COLO829 (cell line): ENCODE measurements around the gene ID2.
"Not testable (repeated sequence)": the region's sequence is repeated elsewhere in the genome, so short reads cannot be mapped to it uniquely, and the experiment has no call there.

Experiments
- DNase-seq: peaks from one replicate; pipeline ENCODE4 v3.0.0; 2012; ENCODE audit warnings: low spot score

The ID2 gene

GRCh38 chr2:8685697-8686358 lies 4.0 kb downstream of the ID2 start:
- peak; percentile 45 for DNase-seq

- no peak for DNase-seq
Measured at GRCh38 chr2:8691859-8692437, 10.1 kb downstream of the ID2 start.

- no peak for DNase-seq
Measured at GRCh38 chr2:8692783-8693156, 10.9 kb downstream of the ID2 start.

GRCh38 chr2:8693157-8693821 lies 11.4 kb downstream of the ID2 start:
- no peak for DNase-seq

GRCh38 chr2:8694737-8695136 lies 12.9 kb downstream of the ID2 start:
- DNase-seq, result peak; percentile 54

GRCh38 chr2:8697190-8697589 lies 15.3 kb downstream of the ID2 start:
- DNase-seq, result no peak

GRCh38 chr2:8699839-8700238 lies 18.0 kb downstream of the ID2 start:
- no peak for DNase-seq

GRCh38 chr2:8701681-8702379 lies 20.0 kb downstream of the ID2 start:
- no peak for DNase-seq

- DNase-seq, result no peak
Measured at GRCh38 chr2:8704906-8705305, 23.1 kb downstream of the ID2 start.

- DNase-seq, result no peak
Measured at GRCh38 chr2:8709611-8710010, 27.8 kb downstream of the ID2 start.

GRCh38 chr2:8710951-8711350 lies 29.1 kb downstream of the ID2 start:
- DNase-seq, result no peak

GRCh38 chr2:8714283-8714682 lies 32.4 kb downstream of the ID2 start:
- no peak for DNase-seq

- DNase-seq, result no peak
Measured at GRCh38 chr2:8714971-8715370, 33.1 kb downstream of the ID2 start.

- no peak for DNase-seq
Measured at GRCh38 chr2:8719528-8719927, 37.7 kb downstream of the ID2 start.

GRCh38 chr2:8720741-8721140 lies 38.9 kb downstream of the ID2 start:
- no peak for DNase-seq

GRCh38 chr2:8721410-8721809 lies 39.6 kb downstream of the ID2 start:
- no peak for DNase-seq

- no peak for DNase-seq
Measured at GRCh38 chr2:8722986-8723385, 41.1 kb downstream of the ID2 start.

- DNase-seq, result no peak
Measured at GRCh38 chr2:8725838-8726237, 44.0 kb downstream of the ID2 start.

GRCh38 chr2:8728305-8729015 lies 46.6 kb downstream of the ID2 start:
- DNase-seq, result no peak

- not testable (repeated sequence) for DNase-seq
Measured at GRCh38 chr2:8729101-8729500, 47.2 kb downstream of the ID2 start.

- DNase-seq, result no peak
Measured at GRCh38 chr2:8729939-8730338, 48.1 kb downstream of the ID2 start.

GRCh38 chr2:8732601-8733000 lies 50.7 kb downstream of the ID2 start:
- no peak for DNase-seq
